COLO668 (cell line): ENCODE data around the gene VWA5B2.
"Not testable (repeated sequence)": the region's sequence is repeated elsewhere in the genome, so short reads cannot be mapped to it uniquely, and the experiment has no call there.

Source experiments
- DNase-seq: peaks from one replicate; lab custom pipeline; 2025; ENCODE audit not compliant: unreplicated experiment; lab: John Stamatoyannopoulos, UW

The VWA5B2 gene

DNA sequence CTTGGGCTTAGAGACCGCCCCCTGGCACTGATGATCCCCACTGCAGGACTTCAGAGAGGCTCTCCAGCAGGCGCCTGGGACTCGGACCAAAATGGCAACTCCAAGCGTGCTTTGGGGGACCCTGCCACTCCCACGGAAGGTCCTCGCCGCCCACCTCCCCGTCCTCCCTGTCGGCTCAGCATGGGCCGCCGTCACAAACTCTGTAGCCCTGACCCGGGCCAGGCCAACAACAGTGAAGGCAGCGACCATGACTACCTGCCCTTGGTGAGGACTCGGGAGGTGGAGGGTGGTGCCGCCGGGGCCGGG, 11.7 kb downstream of the VWA5B2 start:
- no peak for DNase-seq

DNA sequence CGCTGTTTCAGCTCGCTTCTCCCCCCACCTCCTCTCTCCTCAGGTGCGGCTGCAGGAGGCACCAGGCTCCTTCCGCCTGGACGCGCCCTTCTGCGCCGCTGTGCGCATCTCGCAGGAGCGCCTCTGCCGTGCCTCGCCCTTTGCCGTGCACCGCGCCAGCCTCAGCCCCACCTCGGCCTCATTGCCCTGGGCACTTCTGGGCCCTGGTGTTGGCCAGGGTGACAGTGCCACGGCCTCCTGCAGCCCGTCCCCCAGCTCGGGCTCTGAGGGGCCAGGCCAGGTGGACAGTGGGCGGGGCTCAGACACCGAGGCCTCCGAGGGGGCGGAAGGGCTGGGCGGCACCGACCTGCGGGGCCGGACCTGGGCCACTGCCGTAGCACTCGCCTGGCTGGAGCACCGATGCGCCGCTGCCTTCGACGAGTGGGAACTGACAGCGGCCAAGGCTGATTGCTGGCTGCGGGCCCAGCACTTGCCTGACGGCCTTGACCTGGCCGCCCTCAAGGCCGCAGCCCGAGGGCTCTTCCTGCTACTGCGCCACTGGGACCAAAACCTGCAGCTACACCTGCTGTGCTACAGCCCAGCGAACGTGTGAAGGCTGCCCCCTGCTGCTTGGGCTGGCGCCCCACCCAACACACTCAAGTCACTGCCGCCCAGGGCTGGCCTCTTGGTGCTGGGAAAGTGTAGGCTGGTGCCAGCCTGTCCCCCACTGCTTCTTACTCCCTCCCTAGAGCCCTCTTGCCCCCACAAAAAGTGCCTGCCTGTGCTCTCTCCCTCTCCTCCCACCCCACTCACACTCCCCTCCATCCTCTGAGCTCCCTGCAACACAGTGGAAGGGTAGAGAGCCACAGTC, 12.3 kb downstream of the VWA5B2 start:
- peak; percentile 77 for DNase-seq

DNA sequence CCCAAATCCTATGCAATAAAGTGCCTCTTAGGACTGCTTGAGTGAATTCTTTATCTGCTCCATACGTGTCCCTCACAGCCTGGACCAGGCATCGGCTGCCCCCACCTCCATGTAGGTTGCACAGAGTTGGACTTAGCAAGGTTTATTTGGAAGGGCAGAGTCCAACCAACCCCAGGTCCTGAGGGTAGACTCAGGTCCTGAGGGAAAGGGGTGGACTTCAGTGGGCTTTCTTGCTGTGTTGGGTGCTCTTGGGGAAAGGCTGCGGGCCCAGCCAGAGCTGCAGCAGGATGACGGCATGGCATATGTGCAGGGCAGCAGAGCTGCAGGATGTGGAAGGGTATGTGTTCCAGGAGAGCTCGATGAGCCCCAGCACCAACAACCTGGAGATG, 12.9 kb downstream of the VWA5B2 start:
- DNase-seq = no peak

DNA sequence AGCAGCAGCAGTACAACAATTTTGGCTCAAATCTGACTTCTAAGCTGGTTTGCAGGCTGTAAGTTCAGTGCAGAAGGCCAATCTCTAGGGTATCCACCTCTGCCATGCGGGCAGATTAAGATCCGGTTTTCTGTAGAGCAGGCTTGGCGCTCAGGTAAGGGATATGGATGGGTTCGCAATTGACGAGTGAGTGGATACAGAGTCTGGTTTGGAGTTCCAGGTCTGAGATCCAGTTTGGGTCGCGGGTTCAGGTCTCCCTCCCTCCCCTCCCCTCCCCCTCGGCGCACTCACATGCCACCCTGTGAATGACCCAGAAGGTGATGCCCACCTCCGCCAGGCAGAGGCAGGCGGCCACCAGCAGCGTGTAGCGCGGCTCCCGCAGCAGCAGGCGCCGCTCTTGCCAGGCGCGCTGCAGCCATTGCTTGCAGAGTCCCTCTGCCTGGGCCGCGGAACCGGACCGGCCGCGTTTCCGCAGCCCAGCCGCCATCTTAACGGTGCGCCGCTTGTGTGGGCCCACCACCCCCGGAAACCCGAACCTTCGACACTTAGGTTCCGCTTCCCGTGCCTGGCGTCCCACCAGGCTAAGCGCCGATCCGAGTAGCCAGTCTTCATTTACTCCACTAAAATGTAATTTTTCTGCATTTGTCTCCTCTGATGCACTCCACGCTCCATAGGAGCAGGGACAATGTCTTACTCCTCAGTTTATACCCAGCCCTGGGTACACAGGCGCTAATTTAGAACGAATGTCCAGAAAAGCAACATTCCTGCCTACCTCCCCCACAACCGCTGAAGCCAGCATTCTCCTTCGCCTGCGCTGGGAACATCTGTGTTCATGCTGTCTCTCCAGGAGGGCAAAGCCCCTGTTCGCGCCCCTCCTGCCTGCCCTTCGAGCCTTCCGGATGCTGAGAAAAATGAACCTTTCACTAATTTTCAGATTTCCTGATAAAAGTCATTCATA, 19.3 kb downstream of the VWA5B2 start, which contains the start of gene ALG3:
Gene ALG3, minus strand, starts transcription at position 509 of the 958 bp plus-strand sequence. Its CDS starts 22 bp downstream, at position 487.
- peak; percentile 86 for DNase-seq

DNA sequence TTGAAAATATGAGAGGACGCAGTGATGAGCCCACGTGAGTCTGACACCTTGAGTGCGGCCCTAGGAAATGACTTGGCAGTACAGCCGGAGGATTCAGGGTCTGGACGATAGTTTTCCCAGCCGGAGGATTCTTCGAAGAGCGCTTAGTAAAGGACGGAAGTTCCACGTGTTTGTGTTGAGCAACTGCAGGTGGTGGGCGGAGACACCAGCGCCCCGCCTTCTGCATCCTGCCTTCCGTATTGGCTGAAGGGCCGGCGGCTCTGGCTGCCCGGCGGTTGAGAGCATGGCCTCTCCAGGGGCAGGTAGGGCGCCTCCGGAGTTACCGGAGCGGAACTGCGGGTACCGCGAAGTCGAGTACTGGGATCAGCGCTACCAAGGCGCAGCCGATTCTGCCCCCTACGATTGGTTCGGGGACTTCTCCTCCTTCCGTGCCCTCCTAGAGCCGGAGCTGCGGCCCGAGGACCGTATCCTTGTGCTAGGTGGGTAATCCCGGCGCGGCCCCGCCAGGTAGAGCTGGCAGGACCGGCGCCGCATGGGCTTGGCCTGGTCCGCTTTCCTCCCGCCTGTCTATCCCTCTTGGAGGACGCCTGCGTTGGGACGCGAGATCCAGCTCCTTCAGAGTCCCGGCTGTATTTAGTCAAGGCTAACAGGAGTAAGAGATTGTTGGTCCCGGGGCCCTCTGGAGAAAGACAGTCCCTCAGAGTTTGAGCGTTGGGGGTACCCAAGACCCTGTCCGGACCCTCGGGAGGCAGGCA, 20.2 kb downstream of the VWA5B2 start, which contains the start of gene EEF1AKMT4:
Gene EEF1AKMT4, plus strand, starts transcription at position 261 of the 755 bp plus-strand sequence. Its CDS starts 23 bp downstream, at position 284.
- DNase-seq = peak; percentile 94

DNA sequence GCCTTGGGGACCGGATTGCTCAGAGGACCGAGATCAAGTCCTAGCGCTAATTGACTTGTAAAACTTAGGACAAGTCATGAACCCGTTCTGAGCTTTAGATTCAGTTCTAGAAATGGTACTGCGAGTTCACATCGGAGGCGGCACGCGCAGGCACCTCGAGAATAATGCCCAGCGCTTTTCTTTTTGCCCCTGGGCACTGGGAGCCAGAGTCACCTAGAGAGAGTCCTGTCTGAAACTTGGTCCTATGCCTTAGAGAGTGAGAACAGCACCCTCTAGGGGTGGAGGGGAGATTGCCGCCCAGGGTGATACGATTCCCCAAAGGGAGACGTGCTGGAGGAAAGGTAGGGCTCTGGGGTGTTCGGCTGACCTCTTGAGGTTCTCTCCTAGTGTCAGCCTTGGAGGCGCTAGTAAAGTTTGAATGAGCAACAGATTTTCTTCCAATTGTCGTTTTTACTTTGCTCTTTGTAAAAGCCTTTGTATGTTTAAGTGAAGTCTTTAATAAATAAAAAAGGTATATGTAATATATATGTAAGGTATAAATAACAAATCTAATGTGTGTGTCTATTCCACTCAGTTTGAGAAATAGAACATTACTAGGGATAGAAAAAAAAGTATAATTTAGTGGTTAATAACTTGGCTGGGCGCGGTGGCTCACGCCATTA, 20.9 kb downstream of the VWA5B2 start:
- DNase-seq = peak; percentile 87

DNA sequence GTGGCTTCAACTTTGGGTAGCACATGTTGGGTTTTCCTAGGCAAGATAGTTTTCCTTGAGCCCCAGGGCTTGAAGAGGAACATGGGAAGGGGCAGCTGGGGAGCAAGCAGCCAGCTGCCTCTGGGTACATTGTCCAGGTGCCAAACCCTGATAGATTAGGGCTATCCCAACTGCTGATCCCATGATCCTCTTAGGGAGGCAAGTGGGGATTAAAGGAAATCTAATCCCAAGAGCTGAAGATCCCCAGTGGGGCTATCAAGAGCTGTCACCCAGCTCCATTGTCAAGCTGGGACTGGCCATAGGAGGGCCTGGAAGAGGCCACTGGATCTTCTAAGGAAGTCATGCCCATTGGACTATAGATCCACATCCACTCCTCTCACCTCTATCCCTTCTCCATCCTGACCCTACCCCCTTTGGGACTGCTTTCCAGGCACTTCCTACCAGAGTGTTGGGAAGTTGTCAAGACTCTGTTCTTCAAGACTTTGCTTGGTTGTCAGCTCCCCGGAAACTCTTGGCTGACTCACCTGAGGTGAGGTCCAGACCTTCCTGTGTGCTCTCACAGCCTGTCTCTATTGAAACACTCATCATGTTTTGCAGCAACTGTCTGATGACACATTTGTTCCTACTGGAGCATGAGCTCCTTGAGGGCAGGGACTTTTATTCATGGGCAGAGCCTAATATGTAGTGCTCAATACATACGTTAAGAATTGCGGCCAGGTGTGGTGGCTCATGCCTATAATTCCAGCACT, 26.1 kb downstream of the VWA5B2 start:
- DNase-seq = no peak

DNA sequence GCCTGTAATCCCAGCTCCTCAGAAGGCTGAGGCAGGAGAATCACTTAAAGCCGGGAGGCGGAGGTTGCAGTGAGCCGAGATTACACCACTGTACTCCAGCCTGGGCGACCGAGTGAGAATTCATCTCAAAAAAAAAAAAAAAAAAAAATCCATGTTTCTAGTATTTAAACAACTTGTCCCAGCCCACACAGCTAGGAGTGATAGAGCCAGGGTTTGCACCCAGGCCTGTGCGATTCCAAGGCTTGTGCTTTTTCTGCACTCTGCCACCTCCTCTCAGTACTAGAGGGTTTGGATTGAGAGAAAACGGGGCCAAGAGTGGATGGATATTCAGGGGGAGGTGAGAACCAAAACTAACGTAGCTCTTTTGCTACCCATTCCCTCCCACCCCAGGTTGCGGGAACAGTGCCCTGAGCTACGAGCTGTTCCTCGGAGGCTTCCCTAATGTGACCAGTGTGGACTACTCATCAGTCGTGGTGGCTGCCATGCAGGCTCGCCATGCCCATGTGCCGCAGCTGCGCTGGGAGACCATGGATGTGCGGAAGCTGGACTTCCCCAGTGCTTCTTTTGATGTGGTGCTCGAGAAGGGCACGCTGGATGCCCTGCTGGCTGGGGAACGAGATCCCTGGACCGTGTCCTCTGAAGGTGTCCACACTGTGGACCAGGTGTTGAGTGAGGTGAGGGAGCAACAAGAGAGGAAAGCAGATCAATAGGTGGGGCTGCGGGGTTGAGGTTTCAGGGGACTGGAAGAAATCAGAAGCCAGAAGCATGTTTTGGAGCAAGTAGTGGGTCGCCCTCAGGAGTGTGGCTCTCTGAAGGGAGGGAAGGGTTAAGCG, 27.9 kb downstream of the VWA5B2 start:
- no peak for DNase-seq

DNA sequence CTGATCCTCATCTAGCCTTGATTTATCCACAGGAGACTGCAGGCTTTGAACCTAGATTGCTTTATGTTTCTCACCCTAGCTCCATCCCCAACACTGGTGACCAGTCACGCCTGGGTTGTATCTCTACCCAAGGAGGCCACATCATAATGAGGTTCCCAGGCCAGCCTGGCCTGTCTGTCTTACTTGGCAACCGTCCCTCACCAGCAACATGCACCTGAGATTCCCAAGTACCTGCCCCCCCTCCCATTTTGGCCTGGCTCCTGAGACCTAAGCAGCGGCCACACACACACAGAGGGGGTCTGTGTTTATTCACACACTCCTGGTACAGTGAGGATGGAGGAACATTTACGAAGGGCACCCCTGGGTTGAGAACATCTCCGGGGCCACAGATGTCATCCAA, 29.5 kb downstream of the VWA5B2 start:
- DNase-seq = no peak

DNA sequence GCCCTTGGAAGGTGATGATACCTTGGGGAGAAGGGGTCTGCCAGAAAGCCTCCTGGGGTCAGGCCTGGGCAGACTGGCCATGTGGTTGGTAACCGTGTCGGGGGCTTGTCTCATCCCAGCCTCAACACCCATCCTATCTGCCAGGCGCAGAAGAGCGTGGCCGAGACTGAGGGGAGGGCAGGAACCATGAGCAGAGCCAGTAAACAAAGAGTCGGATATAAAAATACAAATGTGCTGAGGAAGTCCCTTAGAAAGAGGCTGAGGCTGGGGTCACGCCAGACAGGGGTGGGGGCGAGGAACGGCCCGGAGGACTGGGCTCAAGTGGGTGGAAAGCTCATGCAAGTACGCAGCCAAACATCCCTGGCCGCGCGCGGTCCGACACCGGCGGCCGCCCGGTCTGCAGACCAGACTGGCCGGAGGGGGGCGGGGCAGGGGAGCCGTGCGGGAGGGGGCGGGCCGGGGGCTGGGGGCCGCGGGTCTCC, 30.1 kb downstream of the VWA5B2 start:
- DNase-seq = no peak

DNA sequence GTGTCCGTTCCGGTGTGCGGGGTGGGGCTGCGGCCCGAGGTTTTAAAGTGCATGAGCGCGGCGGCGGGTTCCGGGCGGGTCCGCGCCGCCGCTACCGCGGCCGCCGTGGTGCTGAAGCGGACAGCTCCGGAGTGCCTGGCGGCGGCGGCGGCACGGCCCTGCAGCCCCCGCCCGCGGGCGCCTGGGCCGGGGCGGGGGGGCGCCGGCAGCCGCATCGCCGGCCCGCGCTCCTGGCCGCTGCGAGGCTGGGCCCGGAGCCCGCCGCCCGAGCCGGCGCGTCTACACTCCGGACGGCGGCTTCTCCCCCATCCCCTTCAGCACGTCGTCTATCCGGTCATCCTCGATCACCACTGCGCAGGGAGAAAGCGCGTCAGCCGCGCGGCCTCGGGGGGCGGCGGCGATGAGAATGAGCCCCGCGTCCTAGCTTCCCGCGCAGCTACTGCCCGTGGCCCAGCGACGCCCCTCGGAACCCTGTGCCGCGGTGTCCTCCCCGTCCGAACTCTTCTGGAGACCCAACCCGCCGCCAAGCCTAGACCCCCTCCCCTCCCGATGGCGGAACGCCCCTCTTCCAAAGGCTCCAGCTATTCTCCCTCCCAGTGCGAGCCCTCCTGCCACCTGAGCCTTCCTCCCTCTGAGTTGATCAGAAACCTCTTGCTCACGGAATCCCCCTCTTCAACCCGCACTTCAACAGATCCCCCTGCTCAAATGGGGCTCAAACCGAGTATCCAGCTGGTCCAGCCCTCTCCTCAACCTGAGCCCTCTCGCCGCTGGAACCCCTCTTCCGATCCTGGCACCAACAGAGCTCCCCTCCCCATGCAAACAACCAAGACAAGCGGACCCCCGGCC, 30.7 kb downstream of the VWA5B2 start:
- DNase-seq = peak; percentile 54

DNA sequence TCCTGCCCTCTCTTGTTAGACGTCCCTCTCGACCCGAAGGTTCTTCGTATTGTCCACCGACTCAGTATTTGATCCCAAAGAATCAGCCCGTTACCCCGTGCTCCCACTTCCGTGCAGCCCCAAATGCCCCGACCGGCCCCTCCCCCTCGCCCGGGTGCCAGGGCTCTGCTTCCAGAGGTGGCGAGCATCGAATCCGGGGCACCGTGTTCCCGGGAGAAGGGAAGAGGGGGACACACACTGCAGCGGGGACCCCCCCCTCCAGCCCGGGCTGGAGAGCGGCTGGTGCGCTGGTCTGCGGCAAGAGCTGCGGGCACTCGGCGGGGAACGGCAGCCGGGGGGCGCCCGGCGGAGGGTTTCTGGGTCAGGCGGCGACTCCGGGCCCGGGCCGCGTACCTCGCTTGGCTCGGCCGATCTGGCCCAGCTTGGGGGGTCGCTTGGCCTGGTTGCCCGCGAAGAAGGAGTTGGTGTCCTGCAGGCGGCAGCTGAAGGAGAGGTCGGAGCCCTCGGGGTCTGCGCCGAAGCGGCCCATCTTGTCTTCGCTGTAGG, 31.4 kb downstream of the VWA5B2 start:
- DNase-seq = peak; percentile 33

DNA sequence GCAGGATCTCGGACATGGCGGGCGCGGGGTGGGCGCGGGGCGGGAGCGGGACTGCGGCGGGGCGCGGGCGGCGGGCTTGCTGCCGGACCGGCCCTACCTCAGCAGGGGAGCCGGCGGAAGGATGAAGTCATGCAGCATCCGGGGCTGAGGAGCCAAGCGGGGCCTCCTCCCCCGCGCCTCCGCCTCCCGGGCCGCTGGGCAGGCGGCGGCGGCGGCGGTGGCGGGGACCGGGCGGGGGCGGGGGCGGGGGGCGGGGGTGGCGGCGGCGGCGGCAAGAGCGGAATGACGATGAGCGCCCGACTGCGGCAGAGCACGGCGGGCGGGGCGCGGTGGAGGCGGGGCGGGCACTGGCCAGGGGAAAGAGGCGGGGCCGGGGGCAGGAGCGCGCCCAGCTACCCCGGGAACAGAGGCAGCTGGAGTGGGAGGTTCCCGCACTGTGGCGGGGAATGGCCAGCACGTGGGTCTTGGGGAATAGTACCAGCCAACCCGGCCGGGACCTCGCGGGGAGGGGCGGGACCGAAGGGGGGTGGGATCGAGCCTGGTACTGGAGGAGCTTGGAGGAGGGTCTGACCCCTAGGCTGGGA, 32.0 kb downstream of the VWA5B2 start, which contains the start of gene CAMK2N2:
Gene CAMK2N2, minus strand, starts transcription at position 284 of the 584 bp plus-strand sequence. Its CDS starts 268 bp downstream, at position 16.
- DNase-seq = peak; percentile 85

DNA sequence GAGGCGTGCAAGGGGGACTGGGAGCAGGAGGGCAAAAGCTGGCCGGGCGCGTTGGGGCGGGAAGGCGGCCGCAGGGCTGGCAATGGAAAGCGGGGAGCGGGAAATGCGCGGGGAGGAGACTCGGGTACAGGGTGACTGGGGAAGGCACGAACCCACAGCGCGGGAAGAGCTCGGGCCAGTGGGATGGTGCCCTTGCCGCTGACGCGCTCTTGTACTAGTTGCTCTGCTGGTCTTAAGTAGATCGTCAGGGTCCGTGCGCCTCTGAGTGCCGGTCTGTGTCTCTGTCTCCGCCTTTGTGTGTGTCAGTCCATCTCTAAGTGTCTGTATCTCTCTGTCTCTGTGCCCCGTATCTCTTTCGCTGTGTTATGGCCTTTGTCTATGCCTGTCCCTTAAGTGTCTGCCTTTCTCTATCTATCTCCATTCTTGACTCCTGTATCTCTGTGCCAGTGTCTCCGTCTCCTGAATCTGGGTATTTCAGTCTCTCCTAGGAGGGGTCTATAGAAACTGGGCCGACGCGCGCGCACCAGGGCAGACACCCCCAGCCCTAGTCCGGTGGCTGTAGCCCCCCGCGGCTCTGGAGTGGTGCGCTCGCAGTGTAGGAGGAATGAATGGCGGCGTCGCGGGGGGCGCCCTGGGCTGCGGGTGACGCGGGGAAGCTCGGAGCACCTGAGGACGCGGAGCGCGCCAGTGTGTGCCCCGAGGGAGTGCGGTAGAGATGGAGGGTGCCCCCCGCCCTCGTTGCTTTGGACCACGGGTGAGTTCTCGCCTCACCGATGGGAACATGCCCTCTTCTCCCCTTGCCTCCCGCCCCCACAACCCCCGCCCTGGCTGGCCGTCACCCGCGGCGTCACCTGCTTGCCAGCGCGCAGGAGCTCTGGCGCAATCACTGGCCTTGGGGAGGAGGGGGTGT, 32.7 kb downstream of the VWA5B2 start:
- DNase-seq = peak; percentile 68

DNA sequence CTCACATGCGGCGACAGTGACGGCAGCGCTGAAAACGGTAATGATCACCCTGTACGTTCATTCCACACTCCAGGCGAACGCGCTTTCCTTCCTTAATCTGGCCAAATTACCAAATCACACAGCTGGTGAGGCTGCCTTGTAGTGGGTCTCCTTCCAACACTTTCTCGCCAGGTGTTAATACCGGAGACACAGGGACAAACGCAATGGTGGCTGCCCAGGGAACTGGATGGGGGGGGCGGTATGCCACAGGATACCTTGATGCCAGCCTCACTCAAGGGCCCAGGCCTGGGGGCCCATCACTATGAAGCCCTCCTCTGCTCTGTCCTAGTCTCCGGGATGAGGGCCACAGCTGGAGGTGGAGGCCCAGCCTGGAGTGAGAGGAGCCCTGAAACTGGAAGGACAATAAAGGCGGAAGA, 33.4 kb downstream of the VWA5B2 start:
- DNase-seq = no peak

DNA sequence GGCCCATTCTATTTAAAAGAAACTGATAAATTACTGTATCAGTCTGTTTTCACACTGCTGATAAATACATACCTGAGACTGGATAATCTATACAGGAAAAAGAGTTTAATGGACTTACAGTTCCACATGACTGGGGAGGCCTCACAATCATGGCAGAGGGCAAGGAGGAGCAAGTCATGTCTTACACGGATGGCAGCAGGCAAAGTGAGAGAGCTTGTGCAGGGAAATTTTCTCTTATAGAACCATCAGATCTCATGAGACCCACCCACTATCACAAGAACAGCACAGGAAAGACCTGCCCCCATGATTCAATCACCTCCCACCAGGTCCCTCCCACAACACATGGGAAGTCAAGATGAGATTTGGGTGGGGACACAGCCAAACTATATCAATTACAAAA, 37.9 kb downstream of the VWA5B2 start:
- DNase-seq = not testable (repeated sequence)
